Tibial nerve (tissue), 3 donors: Measurements from ENCODE around the gene DLGAP5.

Experiments
- POLR2A ChIP-seq, 2 donors: fragments of 450-650 bp; IDR thresholded peaks; one replicate each; pipeline ENCODE4 v1.6.1; 2017; ENCODE audit warnings: antibody characterized with exemption in 2 of 2, mild to moderate bottlenecking in 2 of 2, moderate library complexity in 2 of 2
- TF ChIP-seq, protein P1 (sequence below), 5 experiments: fragments of 200-600 bp in 3 of 5; fragments of 450-650 bp in 2 of 5; sonication (generic) in 3 of 5; IDR thresholded peaks; one replicate each; pipeline ENCODE4 v1.5.1; 2016 to 2019; ENCODE audit warnings: antibody characterized with exemption in 5 of 5, mild to moderate bottlenecking in 3 of 5, moderate library complexity in 2 of 5

GRCh38 chr14:55233591-55233990, 42.2 kb upstream of the DLGAP5 start:
- TF ChIP-seq, protein P1, sequence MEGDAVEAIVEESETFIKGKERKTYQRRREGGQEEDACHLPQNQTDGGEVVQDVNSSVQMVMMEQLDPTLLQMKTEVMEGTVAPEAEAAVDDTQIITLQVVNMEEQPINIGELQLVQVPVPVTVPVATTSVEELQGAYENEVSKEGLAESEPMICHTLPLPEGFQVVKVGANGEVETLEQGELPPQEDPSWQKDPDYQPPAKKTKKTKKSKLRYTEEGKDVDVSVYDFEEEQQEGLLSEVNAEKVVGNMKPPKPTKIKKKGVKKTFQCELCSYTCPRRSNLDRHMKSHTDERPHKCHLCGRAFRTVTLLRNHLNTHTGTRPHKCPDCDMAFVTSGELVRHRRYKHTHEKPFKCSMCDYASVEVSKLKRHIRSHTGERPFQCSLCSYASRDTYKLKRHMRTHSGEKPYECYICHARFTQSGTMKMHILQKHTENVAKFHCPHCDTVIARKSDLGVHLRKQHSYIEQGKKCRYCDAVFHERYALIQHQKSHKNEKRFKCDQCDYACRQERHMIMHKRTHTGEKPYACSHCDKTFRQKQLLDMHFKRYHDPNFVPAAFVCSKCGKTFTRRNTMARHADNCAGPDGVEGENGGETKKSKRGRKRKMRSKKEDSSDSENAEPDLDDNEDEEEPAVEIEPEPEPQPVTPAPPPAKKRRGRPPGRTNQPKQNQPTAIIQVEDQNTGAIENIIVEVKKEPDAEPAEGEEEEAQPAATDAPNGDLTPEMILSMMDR (IDR thresholded peaks at IDR 0.05), result no peak
- no peak for TF ChIP-seq POLR2A (IDR thresholded peaks at IDR 0.05)
